NCI-H146 (cell line): Measurements from ENCODE around the gene PRKAG2.
"Not testable (repeated sequence)": the region's sequence is repeated elsewhere in the genome, so short reads cannot be mapped to it uniquely, and the experiment has no call there.

ENCODE experiments used
- DNase-seq: peaks from one replicate; lab custom pipeline; 2025; lab: John Stamatoyannopoulos, UW

PRKAG2 gene

GRCh38 chr7:151590071-151590849, 286.7 kb downstream of the PRKAG2 start:
- DNase-seq: no peak

- no peak for DNase-seq
Measured at GRCh38 chr7:151588982-151589381, 287.9 kb downstream of the PRKAG2 start.

GRCh38 chr7:151586531-151587260, 290.2 kb downstream of the PRKAG2 start:
- no peak for DNase-seq

GRCh38 chr7:151585744-151586393, 291.0 kb downstream of the PRKAG2 start:
- no peak for DNase-seq

- DNase-seq: no peak
Measured at GRCh38 chr7:151581741-151582140, 295.2 kb downstream of the PRKAG2 start.

GRCh38 chr7:151579644-151580043, 297.3 kb downstream of the PRKAG2 start:
- DNase-seq: no peak

GRCh38 chr7:151575410-151575809, 301.5 kb downstream of the PRKAG2 start:
- no peak for DNase-seq

GRCh38 chr7:151573046-151573445, 303.9 kb downstream of the PRKAG2 start:
- DNase-seq: not testable (repeated sequence)

- no peak for DNase-seq
Measured at GRCh38 chr7:151572136-151572535, 304.8 kb downstream of the PRKAG2 start.

GRCh38 chr7:151571471-151571870, 305.4 kb downstream of the PRKAG2 start:
- DNase-seq: no peak

GRCh38 chr7:151570366-151570915, 306.5 kb downstream of the PRKAG2 start:
- DNase-seq: no peak

- no peak for DNase-seq
Measured at GRCh38 chr7:151568956-151569940, 307.7 kb downstream of the PRKAG2 start.

GRCh38 chr7:151566897-151567320, 310.0 kb downstream of the PRKAG2 start:
- DNase-seq: no peak

- no peak for DNase-seq
Measured at GRCh38 chr7:151565541-151565940, 311.4 kb downstream of the PRKAG2 start.

GRCh38 chr7:151560243-151560642, 316.7 kb downstream of the PRKAG2 start:
- DNase-seq: no peak

- DNase-seq: no peak
Measured at GRCh38 chr7:151559557-151560183, 317.2 kb downstream of the PRKAG2 start.

GRCh38 chr7:151558575-151558974, 318.3 kb downstream of the PRKAG2 start:
- DNase-seq: no peak

- no peak for DNase-seq
Measured at GRCh38 chr7:151556592-151556991, 320.3 kb downstream of the PRKAG2 start.

GRCh38 chr7:151553356-151553755, 323.6 kb downstream of the PRKAG2 start:
- DNase-seq: no peak

- DNase-seq: no peak
Measured at GRCh38 chr7:151552352-151553028, 324.4 kb downstream of the PRKAG2 start.
